Peyer's patch (tissue), 4 donors: ENCODE data around the gene AOC1.

Experiments used
- CTCF ChIP-seq, 6 experiments: fragments of 450-650 bp in 4 of 6; fragments of 200-600 bp in 2 of 6; sonication (generic) in 1 of 6; IDR thresholded peaks; one replicate each; pipeline ENCODE4 v1.5.1; 2017 to 2019; ENCODE audit warnings: antibody characterized with exemption in 6 of 6, mild to moderate bottlenecking in 3 of 6, moderate library complexity in 1 of 6
- POLR2A ChIP-seq, 2 donors: fragments of 450-650 bp; IDR thresholded peaks; one replicate each; pipeline ENCODE4 v1.5.1; 2017; ENCODE audit warnings: antibody characterized with exemption in 2 of 2, mild to moderate bottlenecking in 2 of 2, moderate library complexity in 2 of 2

GRCh38 chr7:150908173-150908572, 55.9 kb downstream of the AOC1 start:
- no peak for TF ChIP-seq CTCF (IDR thresholded peaks at IDR 0.05)
- TF ChIP-seq POLR2A (IDR thresholded peaks at IDR 0.05): no peak
